GM19468 (cell line): ENCODE data around the gene CEP83.

ENCODE experiments used
- ATAC-seq: cut with Tn5 transposase; IDR thresholded peaks from one replicate; pipeline ENCODE4 v1.9.1; 2021; ENCODE audit warnings: mild to moderate bottlenecking, moderate library complexity, moderate number of reproducible peaks; ENCODE audit not compliant: unreplicated experiment; ENCODE audit errors: extremely low read depth

CEP83 gene

GRCh38 chr12:94260017-94260416 lies 199.7 kb downstream of the CEP83 start:
- no peak for ATAC-seq

- no peak for ATAC-seq
Measured at GRCh38 chr12:94258593-94258992, 201.1 kb downstream of the CEP83 start.
